ENCODE data around the gene NRN1L.
A peak's percentile ranks its signal among the peaks of the same experiment; 100 is the strongest.

Gene NRN1L

GRCh38 chr16:67865318-67865717 is 19.4 kb upstream of the NRN1L start:
- Histone ChIP-seq H3K27me3 (ENCODE audit: insufficient read depth, low read length) (no peaks in the 10 kb centered on the region), H3K4me3 (ENCODE audit: low read length) (no peak overlapping the region), H2AFZ (ENCODE audit: low read depth, low read length) (no peak overlapping the region), H3K9me3 (ENCODE audit: low read length) (no peaks in the 10 kb centered on the region), H3K4me1 (ENCODE audit: insufficient read depth, low read length) (no peaks in the 10 kb centered on the region), H3K36me3 (ENCODE audit: insufficient read depth, low read length) (peaks cover 58% of the 10 kb centered on the region)

DNA sequence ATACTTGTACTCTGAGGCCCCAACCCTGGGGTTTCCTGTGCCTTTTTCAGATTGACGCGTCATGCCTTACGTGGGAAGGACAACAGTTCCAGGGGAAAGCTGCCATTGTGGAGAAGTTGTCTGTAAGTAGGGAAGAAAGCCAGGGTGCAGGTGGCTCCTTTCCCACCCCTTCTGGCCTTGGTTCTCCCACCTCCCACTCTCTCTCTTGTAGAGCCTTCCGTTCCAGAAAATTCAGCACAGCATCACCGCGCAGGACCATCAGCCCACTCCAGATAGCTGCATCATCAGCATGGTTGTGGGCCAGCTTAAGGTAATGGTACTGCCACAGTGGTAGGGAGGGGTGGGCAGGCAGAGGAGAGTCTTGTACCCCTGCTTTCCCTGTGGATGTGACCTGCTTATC is 16.4 kb upstream of the NRN1L start:
- H3K4me1 ChIP-seq (ENCODE audit: insufficient read depth, low read length): peaks cover 2% of the 10 kb centered on the region
- no peaks in the 10 kb centered on the region for H3K9me3 ChIP-seq (ENCODE audit: low read length)
- H2AFZ ChIP-seq (ENCODE audit: low read depth, low read length): no peak overlapping the region
- no peak overlapping the region for H3K4me3 ChIP-seq (ENCODE audit: low read length)
- peaks cover 56% of the 10 kb centered on the region for H3K36me3 ChIP-seq (ENCODE audit: insufficient read depth, low read length)
- H3K27me3 ChIP-seq (ENCODE audit: insufficient read depth, low read length): no peaks in the 10 kb centered on the region

- Histone ChIP-seq H3K4me1 (ENCODE audit: insufficient read depth, low read length) (peaks cover 11% of the 10 kb centered on the region), H3K36me3 (ENCODE audit: insufficient read depth, low read length) (peaks cover 53% of the 10 kb centered on the region), H2AFZ (ENCODE audit: low read depth, low read length) (no peak overlapping the region), H3K4me3 (ENCODE audit: low read length) (no peak overlapping the region), H3K9me3 (ENCODE audit: low read length) (no peaks in the 10 kb centered on the region), H3K27me3 (ENCODE audit: insufficient read depth, low read length) (no peaks in the 10 kb centered on the region)
Observed at GRCh38 chr16:67869653-67870052, 15.0 kb upstream of the NRN1L start.

DNA sequence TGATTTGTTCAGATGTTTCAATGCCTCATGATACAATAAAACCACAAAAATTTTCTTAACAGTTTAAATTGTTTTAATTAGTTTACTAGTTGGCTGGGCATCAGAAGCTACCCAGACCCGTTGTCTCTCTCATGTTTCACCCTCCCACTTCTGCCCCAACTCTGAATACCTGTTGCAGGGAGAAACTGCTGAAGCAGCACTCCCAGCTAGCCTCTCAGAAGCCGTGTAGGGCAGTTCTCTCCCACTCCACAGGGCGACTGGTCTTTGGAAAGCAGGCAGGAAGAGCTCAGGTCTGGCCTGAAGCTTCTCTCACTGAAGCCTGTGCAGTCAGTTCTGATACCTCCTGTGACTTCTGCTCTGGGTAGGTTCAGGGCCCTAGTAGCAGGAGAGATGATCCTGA is 13.4 kb upstream of the NRN1L start:
- Histone ChIP-seq H3K4me1 (ENCODE audit: insufficient read depth, low read length) (peaks cover 11% of the 10 kb centered on the region), H3K27me3 (ENCODE audit: insufficient read depth, low read length) (no peaks in the 10 kb centered on the region), H3K9me3 (ENCODE audit: low read length) (no peaks in the 10 kb centered on the region), H2AFZ (ENCODE audit: low read depth, low read length) (no peak overlapping the region), H3K4me3 (ENCODE audit: low read length) (no peak overlapping the region), H3K36me3 (ENCODE audit: insufficient read depth, low read length) (peaks cover 41% of the 10 kb centered on the region)

GRCh38 chr16:67872131-67872630 is 12.5 kb upstream of the NRN1L start:
- peaks cover 50% of the 10 kb centered on the region for H3K36me3 ChIP-seq (ENCODE audit: insufficient read depth, low read length)
- peak overlapping the region; percentile 75 for H3K4me3 ChIP-seq (ENCODE audit: low read length)
- no peaks in the 10 kb centered on the region for H3K27me3 ChIP-seq (ENCODE audit: insufficient read depth, low read length)
- no peaks in the 10 kb centered on the region for H3K9me3 ChIP-seq (ENCODE audit: low read length)
- H2AFZ ChIP-seq (ENCODE audit: low read depth, low read length): no peak overlapping the region
- peaks cover 11% of the 10 kb centered on the region for H3K4me1 ChIP-seq (ENCODE audit: insufficient read depth, low read length)

- Histone ChIP-seq H3K4me3 (ENCODE audit: low read length) (peak within 1 kb of the TSS; percentile 75), H3K4me1 (ENCODE audit: insufficient read depth, low read length) (peaks cover 11% of the 10 kb centered on the region), H3K9me3 (ENCODE audit: low read length) (no peaks in the 10 kb centered on the region), H3K36me3 (ENCODE audit: insufficient read depth, low read length) (peaks cover 50% of the 10 kb centered on the region), H3K27me3 (ENCODE audit: insufficient read depth, low read length) (no peaks in the 10 kb centered on the region), H2AFZ (ENCODE audit: low read depth, low read length) (peak within 1 kb of the TSS; percentile 71)
Observed at GRCh38 chr16:67872631-67873434, 11.9 kb upstream of the NRN1L start, which contains the start of gene EDC4. TSS of gene EDC4 (plus strand) at chr16:67873052. CDS start at chr16:67873262, 210 bp downstream.

GRCh38 chr16:67873435-67874370 is 11.0 kb upstream of the NRN1L start:
- no peaks in the 10 kb centered on the region for H3K27me3 ChIP-seq (ENCODE audit: insufficient read depth, low read length)
- peak overlapping the region; percentile 71 for H2AFZ ChIP-seq (ENCODE audit: low read depth, low read length)
- H3K4me1 ChIP-seq (ENCODE audit: insufficient read depth, low read length): peaks cover 11% of the 10 kb centered on the region
- H3K36me3 ChIP-seq (ENCODE audit: insufficient read depth, low read length): peaks cover 50% of the 10 kb centered on the region
- peak overlapping the region; percentile 75 for H3K4me3 ChIP-seq (ENCODE audit: low read length)
- H3K9me3 ChIP-seq (ENCODE audit: low read length): no peaks in the 10 kb centered on the region

DNA sequence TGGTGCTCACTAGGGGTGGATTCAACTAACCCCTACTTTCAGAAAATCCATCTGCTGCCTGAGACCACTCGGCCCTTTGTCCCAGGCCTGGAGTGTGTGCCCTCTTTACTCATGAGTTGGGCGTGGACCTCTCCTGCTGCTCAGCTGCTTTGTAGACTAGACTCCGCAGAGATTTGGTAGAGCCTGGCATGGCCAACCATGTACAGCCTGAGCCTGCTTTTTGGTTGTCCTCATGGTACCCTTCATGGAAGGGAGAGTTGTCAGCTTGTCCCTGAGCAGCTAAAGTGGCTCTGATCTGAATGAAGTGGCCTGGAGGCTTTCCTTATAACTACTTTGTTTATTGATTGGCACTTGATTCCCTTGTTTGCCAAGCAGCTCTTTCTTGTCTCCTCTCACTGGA is 10.3 kb upstream of the NRN1L start:
- peaks cover 53% of the 10 kb centered on the region for H3K36me3 ChIP-seq (ENCODE audit: insufficient read depth, low read length)
- no peak overlapping the region for H2AFZ ChIP-seq (ENCODE audit: low read depth, low read length)
- H3K9me3 ChIP-seq (ENCODE audit: low read length): no peaks in the 10 kb centered on the region
- peaks cover 11% of the 10 kb centered on the region for H3K4me1 ChIP-seq (ENCODE audit: insufficient read depth, low read length)
- H3K4me3 ChIP-seq (ENCODE audit: low read length): peak overlapping the region; percentile 75
- no peaks in the 10 kb centered on the region for H3K27me3 ChIP-seq (ENCODE audit: insufficient read depth, low read length)

- Histone ChIP-seq H3K4me1 (ENCODE audit: insufficient read depth, low read length) (peaks cover 11% of the 10 kb centered on the region), H3K27me3 (ENCODE audit: insufficient read depth, low read length) (no peaks in the 10 kb centered on the region), H2AFZ (ENCODE audit: low read depth, low read length) (no peak overlapping the region), H3K36me3 (ENCODE audit: insufficient read depth, low read length) (peaks cover 58% of the 10 kb centered on the region), H3K9me3 (ENCODE audit: low read length) (no peaks in the 10 kb centered on the region), H3K4me3 (ENCODE audit: low read length) (no peak overlapping the region)
Observed at GRCh38 chr16:67877064-67877463, 7.6 kb upstream of the NRN1L start.

DNA sequence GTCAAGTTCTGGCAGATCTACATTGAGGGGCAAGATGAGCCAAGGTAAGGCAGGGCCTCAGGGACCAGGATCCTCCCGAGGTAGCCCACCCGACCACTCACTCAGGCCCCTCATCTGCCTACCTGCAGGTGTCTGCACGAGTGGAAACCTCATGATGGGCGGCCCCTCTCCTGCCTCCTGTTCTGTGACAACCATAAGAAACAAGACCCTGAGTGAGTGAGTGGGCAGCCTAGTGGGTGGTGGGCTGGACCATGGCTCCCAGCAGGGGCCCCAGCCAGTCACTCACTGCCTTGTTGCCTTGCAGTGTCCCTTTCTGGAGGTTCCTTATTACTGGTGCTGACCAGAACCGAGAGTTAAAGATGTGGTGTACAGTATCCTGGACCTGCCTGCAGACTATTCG is 6.5 kb upstream of the NRN1L start:
- H3K4me1 ChIP-seq (ENCODE audit: insufficient read depth, low read length): peaks cover 8% of the 10 kb centered on the region
- H3K36me3 ChIP-seq (ENCODE audit: insufficient read depth, low read length): peaks cover 69% of the 10 kb centered on the region
- H2AFZ ChIP-seq (ENCODE audit: low read depth, low read length): no peak overlapping the region
- no peaks in the 10 kb centered on the region for H3K9me3 ChIP-seq (ENCODE audit: low read length)
- no peaks in the 10 kb centered on the region for H3K27me3 ChIP-seq (ENCODE audit: insufficient read depth, low read length)
- H3K4me3 ChIP-seq (ENCODE audit: low read length): no peak overlapping the region

DNA sequence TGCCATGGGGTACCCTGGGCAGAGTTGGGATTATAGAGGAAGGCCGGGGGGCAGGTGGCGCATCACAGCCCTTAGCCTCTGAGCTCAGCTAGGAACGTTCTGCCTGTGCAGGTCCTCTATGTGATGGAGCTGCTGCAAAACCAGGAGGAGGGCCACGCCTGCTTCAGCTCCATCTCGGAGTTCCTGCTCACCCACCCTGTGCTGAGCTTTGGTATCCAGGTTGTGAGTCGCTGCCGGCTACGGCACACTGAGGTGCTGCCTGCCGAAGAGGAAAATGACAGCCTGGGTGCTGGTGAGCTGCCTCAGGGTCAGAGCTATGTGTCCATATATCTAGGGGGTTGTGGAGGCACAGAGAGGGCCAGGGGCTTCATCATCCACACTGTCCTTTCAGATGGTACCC is 5.8 kb upstream of the NRN1L start:
- H2AFZ ChIP-seq (ENCODE audit: low read depth, low read length): no peak overlapping the region
- H3K9me3 ChIP-seq (ENCODE audit: low read length): no peaks in the 10 kb centered on the region
- H3K36me3 ChIP-seq (ENCODE audit: insufficient read depth, low read length): peaks cover 75% of the 10 kb centered on the region
- H3K4me3 ChIP-seq (ENCODE audit: low read length): no peak overlapping the region
- no peaks in the 10 kb centered on the region for H3K27me3 ChIP-seq (ENCODE audit: insufficient read depth, low read length)
- peaks cover 6% of the 10 kb centered on the region for H3K4me1 ChIP-seq (ENCODE audit: insufficient read depth, low read length)

GRCh38 chr16:67879462-67879861 is 5.2 kb upstream of the NRN1L start:
- H3K4me3 ChIP-seq (ENCODE audit: low read length): no peak overlapping the region
- H3K36me3 ChIP-seq (ENCODE audit: insufficient read depth, low read length): peaks cover 81% of the 10 kb centered on the region
- H2AFZ ChIP-seq (ENCODE audit: low read depth, low read length): no peak overlapping the region
- no peaks in the 10 kb centered on the region for H3K4me1 ChIP-seq (ENCODE audit: insufficient read depth, low read length)
- H3K9me3 ChIP-seq (ENCODE audit: low read length): no peaks in the 10 kb centered on the region
- H3K27me3 ChIP-seq (ENCODE audit: insufficient read depth, low read length): no peaks in the 10 kb centered on the region

GRCh38 chr16:67879936-67880335 is 4.7 kb upstream of the NRN1L start:
- Histone ChIP-seq H2AFZ (ENCODE audit: low read depth, low read length) (no peak overlapping the region), H3K36me3 (ENCODE audit: insufficient read depth, low read length) (peaks cover 83% of the 10 kb centered on the region), H3K9me3 (ENCODE audit: low read length) (no peaks in the 10 kb centered on the region), H3K27me3 (ENCODE audit: insufficient read depth, low read length) (no peaks in the 10 kb centered on the region), H3K4me1 (ENCODE audit: insufficient read depth, low read length) (no peaks in the 10 kb centered on the region), H3K4me3 (ENCODE audit: low read length) (no peak overlapping the region)

Data from neuron (in vitro differentiated cells).